Measurements from ENCODE around the gene IDH3G.

Gene IDH3G

DNA sequence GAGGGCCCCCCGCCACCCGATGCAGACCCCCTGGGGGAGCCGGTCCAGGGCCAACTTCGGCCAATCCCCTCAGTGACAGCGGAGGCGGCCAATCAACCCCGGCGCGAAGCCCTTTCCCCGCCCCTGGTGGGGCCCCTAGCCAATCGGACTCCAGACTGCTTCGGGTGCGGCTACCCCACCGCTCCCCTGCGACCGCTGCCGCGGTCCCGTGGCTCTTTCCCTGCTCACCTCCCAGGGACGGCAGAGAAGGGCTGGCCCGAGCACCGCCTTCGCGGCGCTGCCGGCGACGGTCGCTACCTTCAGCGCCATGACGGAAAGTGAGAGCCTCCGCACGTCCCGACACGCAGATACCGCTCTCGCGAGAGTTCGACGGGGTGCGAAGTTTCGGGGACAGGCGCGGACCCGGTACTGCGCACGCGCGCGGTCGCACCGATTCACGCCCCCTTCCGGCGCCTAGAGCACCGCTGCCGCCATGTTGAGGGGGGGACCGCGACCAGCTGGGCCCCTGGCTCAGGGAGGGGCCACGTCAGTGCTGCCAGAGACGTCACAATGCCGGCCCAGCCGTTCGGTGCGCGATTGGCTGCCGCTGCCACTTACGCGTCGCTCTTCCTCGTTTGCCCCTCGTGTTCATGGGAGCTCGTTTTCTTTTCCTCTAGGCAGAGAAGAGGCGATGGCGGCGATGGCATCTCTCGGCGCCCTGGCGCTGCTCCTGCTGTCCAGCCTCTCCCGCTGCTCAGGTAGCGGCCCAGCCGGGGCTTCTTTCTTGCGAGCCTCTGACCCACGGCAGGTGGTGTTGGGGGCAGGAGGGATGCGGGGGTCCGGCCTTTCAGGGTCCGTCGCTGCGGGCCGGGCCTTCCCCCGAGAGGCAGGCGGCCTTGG, at the start of gene IDH3G, which contains the start of gene SSR4:
Gene IDH3G, minus strand, starts transcription at position 358 of the 879 bp plus-strand sequence. Its CDS starts 49 bp downstream, at position 309.
Gene SSR4, plus strand, starts transcription at position 651 of the 879 bp plus-strand sequence. Its CDS starts 20 bp downstream, at position 671.
- ATAC-seq (replicated peaks; ENCODE audit: extremely low read depth, poor library complexity, severe bottlenecking) (peak; percentile 93), DNase-seq (ENCODE audit: low spot score in 2 of 2) (peak; percentile 82 to 93)
- Mint-ChIP-seq H3K4me3 (peak within 1 kb of the TSS; percentile 88), H3K27me3 (no peaks in the 10 kb centered on the region), H3K36me3 (ENCODE audit: insufficient read depth) (peaks cover 15% of the 10 kb centered on the region), H3K9me3 (no peaks in the 10 kb centered on the region), H3K4me1 (peaks cover 15% of the 10 kb centered on the region), H3K27ac (ENCODE audit: low read depth) (peak within 1 kb of the TSS; percentile 95)

DNA sequence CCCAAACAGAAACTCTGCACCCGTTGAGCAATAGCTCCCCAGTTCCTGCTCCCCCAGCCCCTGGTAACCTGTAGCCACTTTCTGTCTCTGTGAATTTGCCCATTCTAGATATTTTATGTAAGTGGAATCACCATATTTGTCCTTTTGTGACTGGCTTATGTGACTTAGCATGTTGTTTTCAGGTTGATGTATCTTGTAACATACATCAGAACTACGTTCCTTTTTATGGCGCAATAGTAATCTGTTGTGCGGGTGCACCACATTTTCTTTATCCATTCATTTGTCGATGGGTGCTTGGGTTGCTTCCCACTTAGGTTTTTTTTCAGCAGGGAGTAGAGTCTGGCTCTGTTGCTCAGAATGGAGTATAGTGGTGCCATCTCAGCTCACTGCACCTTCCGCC, 42.7 kb upstream of the IDH3G start:
- H3K4me1 Mint-ChIP-seq, result no peaks in the 10 kb centered on the region
- no peaks in the 10 kb centered on the region for H3K9me3 Mint-ChIP-seq
- no peaks in the 10 kb centered on the region for H3K27me3 Mint-ChIP-seq
- ATAC-seq (replicated peaks; ENCODE audit: extremely low read depth, poor library complexity, severe bottlenecking) (no peak), DNase-seq (ENCODE audit: low spot score in 2 of 2) (no peak)
- H3K36me3 Mint-ChIP-seq (ENCODE audit: insufficient read depth), result no peaks in the 10 kb centered on the region
- no peak overlapping the region for H3K27ac Mint-ChIP-seq (ENCODE audit: low read depth)
- H3K4me3 Mint-ChIP-seq, result no peak overlapping the region

DNA sequence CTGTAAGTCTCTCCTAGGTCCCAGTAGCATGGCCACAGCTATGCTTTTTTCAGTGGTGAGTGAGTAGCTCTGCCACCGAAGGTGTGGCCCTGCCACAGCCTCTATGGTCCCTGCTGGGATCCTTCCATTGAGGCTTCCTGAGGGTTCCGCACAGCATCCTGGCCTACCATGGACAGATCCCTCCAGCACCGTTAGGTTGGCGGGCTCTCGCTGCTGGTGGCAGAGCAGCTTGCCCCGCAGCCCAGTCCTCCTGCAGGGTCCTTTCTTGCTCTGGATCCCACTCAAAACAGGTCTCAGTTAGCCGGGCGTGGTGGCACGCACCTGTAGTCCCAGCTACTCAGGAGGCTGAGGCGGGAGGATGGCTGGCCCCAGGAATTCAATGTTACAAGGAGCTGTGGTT, 38.6 kb upstream of the IDH3G start:
- Mint-ChIP-seq H3K4me3 (no peak overlapping the region), H3K27me3 (no peaks in the 10 kb centered on the region), H3K4me1 (peaks cover 2% of the 10 kb centered on the region), H3K27ac (ENCODE audit: low read depth) (no peak overlapping the region), H3K36me3 (ENCODE audit: insufficient read depth) (peaks cover 3% of the 10 kb centered on the region), H3K9me3 (no peaks in the 10 kb centered on the region)
- no peak for DNase-seq (ENCODE audit: low spot score in 2 of 2)
- ATAC-seq (replicated peaks; ENCODE audit: extremely low read depth, poor library complexity, severe bottlenecking), result no peak

DNA sequence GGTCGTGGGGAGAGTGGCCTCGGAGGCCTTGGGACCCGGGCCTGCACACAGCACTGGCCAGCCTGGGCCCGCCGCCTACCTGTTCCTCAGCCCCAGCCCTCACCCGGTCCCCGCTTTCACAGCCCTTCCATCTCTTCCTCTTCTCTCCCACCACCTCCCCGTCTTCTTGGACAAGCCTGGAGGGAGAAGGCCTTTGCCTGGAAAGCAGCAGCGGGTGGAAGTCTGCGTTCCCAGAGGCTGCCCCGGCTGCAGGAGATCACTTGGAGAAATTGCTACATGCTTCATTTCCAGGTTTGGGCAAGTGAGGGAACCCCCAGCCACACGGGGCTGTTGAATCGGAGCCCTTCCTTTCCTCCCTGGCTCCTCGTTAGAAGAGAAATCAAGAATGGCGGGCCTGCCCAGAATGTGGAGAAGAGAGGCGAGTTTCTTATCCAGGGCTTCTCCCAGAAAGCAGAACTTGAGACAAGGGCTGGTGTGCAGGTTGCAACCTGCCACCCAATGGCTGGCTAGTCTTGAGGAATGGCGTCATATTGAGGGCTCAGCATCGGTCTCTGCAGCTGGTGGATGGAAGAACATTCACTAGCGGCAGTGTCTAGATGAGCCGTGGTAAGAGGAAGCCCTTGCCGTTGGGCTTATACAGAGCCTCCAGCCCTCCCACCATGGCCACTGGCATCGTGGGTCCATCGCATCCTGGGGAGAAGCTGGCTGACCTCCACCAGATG, 37.4 kb upstream of the IDH3G start:
- peaks cover 12% of the 10 kb centered on the region for H3K4me1 Mint-ChIP-seq
- peaks cover 3% of the 10 kb centered on the region for H3K36me3 Mint-ChIP-seq (ENCODE audit: insufficient read depth)
- ATAC-seq (replicated peaks; ENCODE audit: extremely low read depth, poor library complexity, severe bottlenecking) (no peak), DNase-seq (ENCODE audit: low spot score in 2 of 2) (no peak)
- no peaks in the 10 kb centered on the region for H3K27me3 Mint-ChIP-seq
- peak overlapping the region; percentile 56 for H3K4me3 Mint-ChIP-seq
- no peaks in the 10 kb centered on the region for H3K9me3 Mint-ChIP-seq
- no peak overlapping the region for H3K27ac Mint-ChIP-seq (ENCODE audit: low read depth)

DNA sequence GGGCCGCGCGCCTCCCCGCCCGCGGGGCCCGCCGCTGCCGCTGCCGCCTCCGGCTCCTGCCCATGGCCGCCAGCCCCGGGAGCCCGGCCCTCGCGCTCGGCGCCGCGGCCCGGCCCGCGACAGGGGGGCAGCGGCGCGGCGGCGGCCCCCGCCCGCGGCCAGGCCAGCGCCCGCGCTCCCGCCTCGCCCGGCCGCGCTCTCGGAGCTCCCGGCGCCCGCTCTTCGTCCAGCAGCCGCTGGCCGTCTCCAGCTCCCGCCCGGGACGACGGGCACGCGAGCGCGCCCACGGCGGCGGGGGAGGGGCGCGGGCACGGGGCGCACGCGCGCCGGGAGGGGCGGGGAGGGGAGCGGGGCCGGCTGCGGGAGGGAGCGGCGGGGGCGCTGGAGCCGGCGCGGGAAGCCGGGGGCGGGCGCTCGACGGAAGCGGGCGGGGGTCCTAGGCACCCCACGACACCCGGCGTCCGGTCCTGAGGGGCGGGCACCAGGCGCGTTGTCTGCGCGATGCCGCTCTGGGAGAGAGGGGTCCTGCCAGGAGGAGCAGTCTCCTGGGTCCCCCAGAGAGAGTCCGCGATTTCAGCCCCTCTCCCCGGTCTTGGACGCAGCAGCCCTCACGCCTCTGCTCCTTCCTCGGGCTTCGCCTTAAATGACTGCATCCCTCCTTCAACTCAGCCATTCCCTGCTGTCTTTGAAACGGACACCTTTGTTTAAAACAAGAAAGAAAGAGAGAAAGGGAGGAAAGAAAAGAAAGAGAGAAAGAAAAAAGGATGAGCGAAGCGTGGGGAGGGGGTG, 36.7 kb upstream of the IDH3G start:
- ATAC-seq (replicated peaks; ENCODE audit: extremely low read depth, poor library complexity, severe bottlenecking), result no peak
- Mint-ChIP-seq H3K27ac (ENCODE audit: low read depth) (no peak overlapping the region), H3K27me3 (no peaks in the 10 kb centered on the region), H3K36me3 (ENCODE audit: insufficient read depth) (peaks cover 3% of the 10 kb centered on the region), H3K4me3 (peak overlapping the region; percentile 56), H3K4me1 (peaks cover 12% of the 10 kb centered on the region), H3K9me3 (no peaks in the 10 kb centered on the region)
- DNase-seq (ENCODE audit: low spot score in 2 of 2), result no peak

DNA sequence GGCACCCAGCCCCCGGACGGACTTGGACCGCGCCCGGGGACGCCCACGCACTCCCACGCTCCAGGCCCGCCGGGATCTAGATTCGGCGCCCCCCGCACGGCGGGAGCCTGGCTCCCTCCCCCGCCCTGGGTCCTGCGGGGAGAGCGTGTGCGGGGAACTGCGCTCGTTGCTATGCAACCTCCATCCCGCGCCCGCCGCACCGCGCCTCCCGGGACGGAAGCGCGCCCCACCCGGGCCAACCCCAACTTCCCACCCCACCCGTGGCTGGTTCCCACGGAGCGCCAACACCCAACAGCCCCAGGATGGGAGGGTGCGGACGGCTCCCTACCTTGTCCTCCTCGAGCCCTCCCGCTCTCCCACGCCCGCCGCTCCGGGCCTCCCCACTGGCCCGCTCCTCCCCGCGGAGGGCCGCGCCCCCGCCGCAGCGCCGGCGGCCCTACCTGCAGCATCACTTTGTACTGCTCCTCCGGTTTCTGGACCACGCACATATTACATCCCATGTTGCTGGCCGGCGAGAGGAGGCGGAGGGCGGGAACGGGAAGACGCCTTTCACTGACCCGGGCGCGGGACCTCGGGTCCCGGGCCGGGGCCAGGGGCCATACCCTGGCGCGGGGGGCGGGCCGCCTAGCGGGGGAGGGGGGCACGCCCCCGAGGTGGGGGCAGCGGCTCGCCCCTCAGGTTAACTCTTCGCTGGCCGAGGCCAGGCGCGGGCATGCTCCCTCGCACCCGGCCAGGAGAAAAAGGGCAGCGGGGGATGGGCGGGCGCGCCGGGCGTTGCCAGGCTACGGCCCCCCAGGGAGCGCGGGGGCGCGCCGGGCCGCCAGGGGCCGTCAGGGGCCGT, 35.8 kb upstream of the IDH3G start, which contains the start of gene PDZD4:
Gene PDZD4, minus strand, starts transcription at position 746 of the 841 bp plus-strand sequence. Its CDS starts 246 bp downstream, at position 500.
- Mint-ChIP-seq H3K4me1 (peaks cover 16% of the 10 kb centered on the region), H3K36me3 (ENCODE audit: insufficient read depth) (peaks cover 3% of the 10 kb centered on the region), H3K27me3 (no peaks in the 10 kb centered on the region), H3K27ac (ENCODE audit: low read depth) (no peak within 1 kb of the TSS), H3K9me3 (no peaks in the 10 kb centered on the region), H3K4me3 (peak within 1 kb of the TSS; percentile 74)
- no peak for DNase-seq (ENCODE audit: low spot score in 2 of 2)
- peak; percentile 59 for ATAC-seq (replicated peaks; ENCODE audit: extremely low read depth, poor library complexity, severe bottlenecking)

DNA sequence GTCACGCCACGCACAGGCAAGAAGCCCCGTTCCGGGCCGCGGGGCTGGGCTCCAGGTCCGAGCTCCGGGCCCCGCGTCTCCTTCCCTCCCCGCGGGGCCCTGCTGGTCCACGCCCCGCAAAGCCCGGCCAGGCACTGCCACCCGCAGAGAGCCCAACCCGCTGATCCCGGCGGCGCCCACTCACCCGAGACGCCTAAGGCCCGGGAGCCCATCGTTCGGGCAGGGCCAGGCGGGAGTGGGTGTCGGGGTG, 35.3 kb upstream of the IDH3G start:
- H3K4me3 Mint-ChIP-seq, result peak overlapping the region; percentile 74
- no peaks in the 10 kb centered on the region for H3K9me3 Mint-ChIP-seq
- no peak for ATAC-seq (replicated peaks; ENCODE audit: extremely low read depth, poor library complexity, severe bottlenecking)
- DNase-seq (ENCODE audit: low spot score in 2 of 2), result no peak
- H3K36me3 Mint-ChIP-seq (ENCODE audit: insufficient read depth), result peaks cover 3% of the 10 kb centered on the region
- H3K27me3 Mint-ChIP-seq, result no peaks in the 10 kb centered on the region
- peaks cover 16% of the 10 kb centered on the region for H3K4me1 Mint-ChIP-seq
- no peak overlapping the region for H3K27ac Mint-ChIP-seq (ENCODE audit: low read depth)

DNA sequence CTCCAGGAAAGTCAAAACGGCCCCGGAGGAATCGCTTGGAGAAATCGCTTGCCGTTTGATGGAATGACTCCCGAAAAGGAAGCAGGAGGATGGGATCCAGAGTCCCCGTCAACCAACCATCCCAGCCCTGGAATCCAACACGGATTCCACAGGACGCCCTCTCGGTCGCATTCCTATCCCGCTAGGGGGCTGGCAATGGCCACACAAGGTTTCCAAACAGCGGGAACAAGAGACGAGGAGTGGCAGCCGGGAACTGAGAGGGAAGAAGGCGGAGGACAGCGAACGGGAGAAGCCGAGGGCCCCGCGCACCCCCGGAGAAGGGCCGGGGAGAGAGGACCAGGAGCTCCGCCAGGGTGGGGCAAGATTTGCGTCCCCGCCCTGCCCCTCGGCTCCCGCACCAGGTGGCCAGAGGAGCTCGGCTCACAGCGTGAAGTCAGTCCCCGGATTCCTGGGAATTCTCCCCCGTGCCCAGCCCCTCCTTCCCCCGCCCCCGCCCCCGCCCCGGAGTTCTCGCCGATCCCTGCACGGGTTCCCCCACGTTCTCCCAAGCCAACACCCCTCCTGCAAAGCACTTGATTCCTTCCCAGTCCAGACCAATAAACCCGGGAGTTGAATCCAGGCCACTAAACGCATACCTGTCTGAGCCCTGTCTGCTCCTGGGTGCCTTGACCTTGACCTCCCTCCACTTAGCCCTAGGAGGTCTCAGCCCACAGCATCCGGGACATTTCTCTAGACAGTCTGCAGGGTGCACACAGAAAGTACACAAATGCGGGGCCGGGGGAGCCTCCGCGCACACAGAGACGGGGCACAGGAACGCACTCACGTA, 34.8 kb upstream of the IDH3G start:
- no peaks in the 10 kb centered on the region for H3K9me3 Mint-ChIP-seq
- H3K4me1 Mint-ChIP-seq, result peaks cover 16% of the 10 kb centered on the region
- no peak overlapping the region for H3K27ac Mint-ChIP-seq (ENCODE audit: low read depth)
- peaks cover 3% of the 10 kb centered on the region for H3K36me3 Mint-ChIP-seq (ENCODE audit: insufficient read depth)
- DNase-seq (ENCODE audit: low spot score in 2 of 2) (no peak), ATAC-seq (replicated peaks; ENCODE audit: extremely low read depth, poor library complexity, severe bottlenecking) (peak; percentile 37)
- peak overlapping the region; percentile 74 for H3K4me3 Mint-ChIP-seq
- H3K27me3 Mint-ChIP-seq, result no peaks in the 10 kb centered on the region

DNA sequence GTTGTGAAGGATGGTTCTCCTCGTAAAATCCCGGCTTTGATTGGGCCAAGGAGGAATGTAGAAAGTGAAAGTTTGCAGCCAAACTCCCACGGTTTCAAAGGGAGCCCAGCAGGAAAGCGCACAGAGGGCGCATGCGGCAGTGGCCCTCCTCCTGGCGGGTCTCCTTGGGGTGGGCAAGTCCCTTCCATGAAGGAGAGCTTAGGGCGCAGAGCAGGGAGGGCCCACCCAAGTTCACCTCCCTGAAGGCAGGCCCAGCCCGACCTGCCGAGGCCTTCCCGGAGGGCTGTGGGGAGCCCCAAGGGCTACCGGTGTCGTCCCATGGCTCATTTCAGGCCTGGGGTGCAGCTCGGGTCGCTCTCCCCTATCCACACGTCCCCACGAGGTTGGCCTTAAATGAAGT, 34.1 kb upstream of the IDH3G start:
- Mint-ChIP-seq H3K27me3 (no peaks in the 10 kb centered on the region), H3K4me3 (peak overlapping the region; percentile 27), H3K36me3 (ENCODE audit: insufficient read depth) (peaks cover 3% of the 10 kb centered on the region), H3K27ac (ENCODE audit: low read depth) (no peak overlapping the region), H3K9me3 (no peaks in the 10 kb centered on the region), H3K4me1 (peaks cover 16% of the 10 kb centered on the region)
- ATAC-seq (replicated peaks; ENCODE audit: extremely low read depth, poor library complexity, severe bottlenecking), result no peak
- no peak for DNase-seq (ENCODE audit: low spot score in 2 of 2)

DNA sequence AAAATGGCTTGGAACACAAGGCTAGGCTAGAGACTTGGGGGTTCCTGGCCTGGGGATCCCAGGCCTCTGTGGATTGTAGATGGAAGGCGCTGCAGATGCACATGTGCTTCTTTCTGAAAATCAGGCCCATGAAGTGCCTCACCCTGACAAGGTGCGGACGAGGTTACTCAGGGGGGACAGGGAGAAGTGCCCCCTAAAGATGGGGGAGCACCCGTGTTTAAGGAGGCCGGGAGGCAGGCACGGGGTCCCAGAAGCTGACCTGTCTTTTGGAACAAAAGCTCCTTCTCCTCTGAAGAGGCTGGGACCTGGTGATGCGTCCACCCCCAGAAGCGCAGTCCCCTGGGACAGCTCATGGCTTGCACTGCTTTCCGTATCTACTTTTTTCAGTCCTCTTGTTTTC, 33.7 kb upstream of the IDH3G start:
- Mint-ChIP-seq H3K27me3 (no peaks in the 10 kb centered on the region), H3K27ac (ENCODE audit: low read depth) (peak overlapping the region; percentile 30), H3K4me3 (peak overlapping the region; percentile 44), H3K9me3 (no peaks in the 10 kb centered on the region), H3K36me3 (ENCODE audit: insufficient read depth) (peaks cover 3% of the 10 kb centered on the region), H3K4me1 (peaks cover 16% of the 10 kb centered on the region)
- ATAC-seq (replicated peaks; ENCODE audit: extremely low read depth, poor library complexity, severe bottlenecking), result no peak
- no peak for DNase-seq (ENCODE audit: low spot score in 2 of 2)

DNA sequence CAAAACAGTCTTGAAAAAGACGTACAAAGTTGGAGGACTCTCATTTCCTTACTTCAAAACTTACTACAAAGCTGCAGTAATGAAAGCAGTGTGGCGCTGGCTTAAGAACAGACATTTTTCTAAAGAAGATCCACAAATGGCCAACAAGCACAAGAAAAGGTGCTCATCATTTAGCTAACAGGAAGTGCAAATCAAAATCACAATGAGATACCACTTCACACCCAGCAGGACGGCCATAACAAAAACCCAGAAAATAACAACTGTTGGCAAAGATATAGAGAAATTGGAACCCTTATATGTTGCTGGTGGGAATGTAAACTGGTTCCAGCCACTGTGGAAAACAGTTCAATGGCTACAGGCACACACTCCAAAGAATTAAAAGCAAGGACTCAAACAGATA, 32.8 kb upstream of the IDH3G start:
- no peaks in the 10 kb centered on the region for H3K9me3 Mint-ChIP-seq
- H3K36me3 Mint-ChIP-seq (ENCODE audit: insufficient read depth), result peaks cover 4% of the 10 kb centered on the region
- peaks cover 24% of the 10 kb centered on the region for H3K4me1 Mint-ChIP-seq
- no peak for DNase-seq (ENCODE audit: low spot score in 2 of 2)
- no peak for ATAC-seq (replicated peaks; ENCODE audit: extremely low read depth, poor library complexity, severe bottlenecking)
- H3K27me3 Mint-ChIP-seq, result no peaks in the 10 kb centered on the region
- peak overlapping the region; percentile 30 for H3K27ac Mint-ChIP-seq (ENCODE audit: low read depth)
- H3K4me3 Mint-ChIP-seq, result peak overlapping the region; percentile 44

Measured in central memory CD8-positive, alpha-beta T cell (primary cell).